NCI-H1105 treated with DMSO at 0.1 percent for 48 hours (cell line): ENCODE results near the gene SCN2A.
A peak's percentile ranks its signal among the peaks of the same experiment; 100 is the strongest.
"Not testable (repeated sequence)": the region's sequence is repeated elsewhere in the genome, so short reads cannot be mapped to it uniquely, and the experiment has no call there.

Experiments used
- DNase-seq: peaks from one replicate; lab custom pipeline; 2025; lab: John Stamatoyannopoulos, UW

Gene SCN2A

DNA sequence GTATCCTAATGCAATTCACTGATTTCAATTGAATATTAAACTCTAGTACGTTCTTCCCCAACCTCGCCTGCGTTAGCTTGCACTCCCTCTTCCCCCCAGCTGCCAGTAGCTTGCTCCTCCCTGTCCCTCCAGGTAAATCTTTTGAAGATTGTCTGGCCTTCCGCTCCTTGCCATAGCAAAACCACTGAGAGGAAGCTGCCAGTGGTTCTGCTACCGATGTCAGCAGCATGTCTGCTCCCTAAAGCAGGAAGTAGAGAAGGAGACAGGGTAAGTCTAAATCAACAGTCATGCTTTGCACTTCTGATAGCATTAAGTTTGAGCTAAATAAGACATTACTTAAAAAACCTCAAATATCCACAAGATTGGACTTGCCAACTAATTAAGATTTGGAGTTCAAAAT, 89.1 kb downstream of the SCN2A start:
- DNase-seq, result no peak

- not testable (repeated sequence) for DNase-seq
These were observed 105.1 kb downstream of the SCN2A start for GRCh38 chr2:165344276-165344675.

- DNase-seq, result no peak
These were observed 109.2 kb downstream of the SCN2A start for GRCh38 chr2:165348441-165348840.

DNA sequence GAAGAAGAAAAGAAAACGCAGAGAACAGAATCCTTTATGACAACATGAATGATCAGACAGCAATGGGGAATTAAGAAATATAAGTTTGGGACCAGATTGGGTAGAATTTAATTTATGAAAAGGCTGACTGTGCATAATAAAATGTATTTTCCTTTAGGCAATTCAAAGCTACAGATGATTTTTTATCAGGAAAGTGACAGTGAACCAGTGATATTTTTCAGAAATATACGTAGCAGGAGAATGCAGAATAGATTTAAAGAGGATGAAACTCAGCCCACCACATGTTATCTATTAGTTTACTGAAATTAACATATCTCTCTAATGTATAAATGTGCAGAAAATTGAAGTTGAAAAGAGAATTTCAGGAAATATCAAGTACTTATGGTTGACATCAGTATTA, 110.0 kb downstream of the SCN2A start:
- DNase-seq, result no peak

GRCh38 chr2:165357758-165358157, 118.5 kb downstream of the SCN2A start:
- no peak for DNase-seq

- DNase-seq, result no peak
These were observed 122.3 kb downstream of the SCN2A start for GRCh38 chr2:165361514-165361913.

- DNase-seq, result no peak
These were observed 130.1 kb downstream of the SCN2A start for GRCh38 chr2:165369131-165369897.

- DNase-seq, result no peak
These were observed 130.7 kb downstream of the SCN2A start for GRCh38 chr2:165369898-165370296.

DNA sequence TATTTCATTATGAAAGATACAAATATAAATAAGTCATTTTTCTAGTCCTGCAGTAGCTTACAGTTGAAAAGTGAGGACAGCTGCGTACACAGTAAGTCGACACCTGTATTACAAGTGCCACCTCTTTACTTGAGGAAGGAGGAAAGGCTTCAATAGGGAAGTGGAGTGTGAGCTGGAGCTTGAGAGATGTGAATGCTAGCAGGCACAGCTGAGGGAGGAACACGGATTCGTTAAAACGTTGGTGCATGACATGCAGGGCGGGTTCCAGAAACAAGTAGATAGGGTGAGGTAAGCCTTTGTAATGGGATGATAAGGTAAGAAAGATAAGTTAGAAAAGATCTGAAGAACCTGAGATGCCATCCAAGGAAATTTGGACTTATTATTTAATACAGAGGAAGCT, 132.1 kb downstream of the SCN2A start:
- DNase-seq, result peak; percentile 89

DNA sequence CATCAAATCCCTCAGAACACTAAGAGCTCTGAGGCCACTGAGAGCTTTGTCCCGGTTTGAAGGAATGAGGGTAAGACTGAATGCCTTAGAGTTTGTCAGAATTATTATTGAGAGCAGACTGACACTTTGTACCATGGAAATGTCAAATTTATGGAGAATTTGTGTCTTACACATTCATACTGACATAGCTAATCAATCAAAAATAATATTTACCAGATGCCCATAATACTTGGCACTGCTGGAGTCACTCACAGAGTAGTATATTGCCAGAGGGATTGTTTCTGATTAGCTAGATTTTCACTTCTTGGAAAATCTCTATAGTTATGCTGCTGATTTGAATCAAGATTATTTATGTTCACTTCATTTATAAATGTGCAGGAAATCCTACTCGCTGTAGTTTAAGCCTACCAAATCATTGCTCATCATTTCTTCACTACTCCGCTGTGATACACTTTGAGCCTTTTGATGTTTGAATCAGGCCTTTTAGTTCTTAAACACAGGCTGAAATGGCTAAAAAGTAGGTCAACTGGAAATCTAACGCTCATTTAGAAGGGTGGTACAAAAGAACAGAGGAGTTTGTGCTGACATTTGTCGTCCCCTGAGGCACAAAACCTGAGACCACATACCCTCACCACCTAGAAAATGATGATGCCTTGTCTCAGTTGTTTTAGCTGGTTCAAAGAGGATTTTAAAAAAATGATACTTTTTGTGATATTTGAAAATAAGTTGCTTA, 134.2 kb downstream of the SCN2A start:
- DNase-seq, result no peak

GRCh38 chr2:165376571-165376975, 137.4 kb downstream of the SCN2A start:
- DNase-seq, result no peak

DNA sequence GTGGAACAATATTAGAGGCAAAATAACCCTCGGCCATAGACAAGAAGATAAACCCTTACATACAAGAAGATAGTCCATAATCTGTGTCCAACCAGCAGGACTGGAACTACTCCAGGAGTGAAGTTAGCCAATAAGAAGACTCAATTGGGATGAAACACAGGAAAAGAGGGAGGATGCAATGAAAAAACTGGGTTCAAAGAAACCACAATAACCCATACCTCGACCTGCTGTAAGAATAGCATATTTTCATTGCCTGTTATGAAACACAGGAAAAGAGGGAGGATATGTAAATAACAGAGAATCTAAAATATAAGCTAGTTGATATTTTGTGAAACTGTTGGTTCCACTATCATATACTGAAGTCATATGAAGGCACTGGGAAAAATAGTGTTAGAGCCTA, 143.1 kb downstream of the SCN2A start:
- DNase-seq, result no peak

GRCh38 chr2:165390875-165391274, 151.7 kb downstream of the SCN2A start:
- peak; percentile 29 for DNase-seq

GRCh38 chr2:165391791-165392190, 152.6 kb downstream of the SCN2A start:
- DNase-seq, result no peak

DNA sequence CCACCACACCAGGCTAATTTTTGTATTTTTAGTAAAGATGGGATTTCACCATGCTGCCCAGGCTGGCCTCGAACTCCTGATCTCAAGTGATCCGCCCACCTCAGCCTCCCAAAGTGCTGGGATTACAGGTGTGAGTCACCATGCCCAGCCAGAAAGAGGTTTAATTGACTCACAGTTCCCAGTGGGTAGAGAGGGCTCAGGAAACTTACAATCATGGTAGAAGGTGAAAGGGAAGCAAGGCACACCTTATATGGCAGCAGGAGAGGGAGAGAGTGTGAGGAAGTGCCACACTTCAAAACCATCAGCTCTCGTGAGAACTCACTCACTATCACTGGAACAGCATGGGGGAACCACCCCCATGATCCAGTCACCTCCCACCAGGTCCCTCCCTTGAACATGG, 159.4 kb downstream of the SCN2A start:
- not testable (repeated sequence) for DNase-seq

- peak; percentile 79 for DNase-seq
These were observed 162.2 kb downstream of the SCN2A start for GRCh38 chr2:165401285-165401852.

GRCh38 chr2:165402162-165402561, 162.9 kb downstream of the SCN2A start:
- no peak for DNase-seq

- no peak for DNase-seq
These were observed 167.0 kb downstream of the SCN2A start for GRCh38 chr2:165406173-165406572.

DNA sequence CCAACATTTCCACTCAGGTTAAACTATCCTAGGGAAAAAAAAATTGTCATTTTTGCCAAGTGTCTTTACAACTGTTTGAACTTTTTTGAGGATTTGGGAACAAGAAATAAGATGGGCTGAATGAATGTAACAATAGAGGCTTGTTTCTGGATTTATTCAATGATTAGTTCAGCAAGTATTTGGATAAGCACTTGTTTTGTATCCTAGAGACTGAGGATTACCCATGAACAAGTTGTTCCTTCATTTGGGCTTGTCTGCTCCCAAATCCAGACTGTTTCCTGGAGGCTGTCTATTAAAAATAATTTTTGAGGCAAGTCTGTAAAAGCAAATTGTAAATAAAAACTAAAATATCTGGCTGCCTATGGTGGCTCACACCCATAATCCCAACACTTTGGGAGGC, 168.3 kb downstream of the SCN2A start:
- DNase-seq, result no peak

GRCh38 chr2:165408186-165408585, 169.0 kb downstream of the SCN2A start:
- DNase-seq, result no peak

DNA sequence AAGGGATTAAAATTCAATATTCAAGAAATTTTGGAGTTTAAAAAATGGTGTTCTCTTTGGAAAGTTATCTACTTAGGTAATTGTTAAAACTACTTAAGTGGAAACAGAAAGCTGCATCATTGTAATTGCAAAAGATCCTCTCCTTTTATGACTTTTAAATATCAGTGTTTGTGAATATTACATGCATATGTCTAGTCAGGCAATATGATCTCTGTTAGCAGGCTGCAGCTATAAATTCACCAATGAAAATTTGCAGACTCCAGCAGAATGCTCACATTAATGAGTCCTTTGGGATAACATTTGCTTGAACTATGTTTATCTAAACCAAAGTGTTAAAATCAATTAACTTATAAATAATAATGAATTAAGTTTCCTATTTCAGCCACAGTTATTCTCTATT, 171.1 kb downstream of the SCN2A start:
- no peak for DNase-seq

DNA sequence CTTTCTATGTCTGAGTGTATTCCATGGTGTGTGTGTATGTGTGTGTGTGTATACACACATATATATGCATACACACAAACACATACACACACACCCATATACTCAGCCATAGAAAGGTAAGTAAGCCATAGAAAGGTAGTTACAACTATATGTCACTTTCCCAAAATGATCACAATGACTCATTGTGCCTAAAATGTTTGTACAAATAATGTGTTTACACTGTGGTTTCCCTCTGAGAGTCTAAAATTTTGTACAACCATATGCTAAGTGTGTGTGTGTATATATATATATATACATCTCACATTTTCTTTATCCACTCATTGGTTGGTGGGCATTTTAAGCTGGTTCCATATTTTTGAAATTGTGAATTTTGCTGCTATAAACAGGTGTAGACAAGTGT, 175.0 kb downstream of the SCN2A start:
- no peak for DNase-seq

DNA sequence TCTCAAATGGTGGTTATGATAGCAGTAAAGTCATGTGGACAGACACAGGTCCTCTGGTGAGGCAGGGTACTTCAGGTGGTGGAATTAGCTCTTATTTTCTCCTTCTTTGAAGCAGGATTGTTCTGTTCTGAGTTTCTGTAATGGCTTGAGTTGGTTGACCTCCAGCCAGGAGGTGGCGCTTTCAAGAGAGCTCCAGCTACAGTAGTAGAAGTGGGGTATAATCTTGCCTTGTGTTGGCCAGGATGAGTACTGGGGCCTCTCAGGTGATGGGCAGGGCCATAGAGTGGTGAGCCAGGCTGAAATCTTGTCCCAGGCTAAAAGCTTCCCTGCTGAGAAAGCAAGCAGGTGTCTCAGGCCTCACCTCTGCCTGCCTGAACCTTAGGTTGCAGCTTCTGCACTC, 177.8 kb downstream of the SCN2A start:
- no peak for DNase-seq
